WERI-Rb-1 (cell line): Measurements from ENCODE around the gene MAJIN.

ENCODE experiments used
- DNase-seq: peaks from one replicate; pipeline ENCODE4 v3.0.0-alpha.2; 2020
- H3K27ac ChIP-seq: fragments of 250-450 bp; sonication (Bioruptor Pico); 2 replicates; pipeline ENCODE4 v1.5.1; 2020; ENCODE audit warnings: mild to moderate bottlenecking, moderate library complexity
- H3K27me3 ChIP-seq: fragments of 250-450 bp; sonication (Bioruptor Pico); 2 replicates; pipeline ENCODE4 v1.5.1; 2021; ENCODE audit warnings: mild to moderate bottlenecking, low read depth, moderate library complexity; ENCODE audit not compliant: insufficient read depth, severe bottlenecking
- H3K36me3 ChIP-seq: fragments of 250-450 bp; sonication (Bioruptor Pico); 2 replicates; pipeline ENCODE4 v1.5.1; 2020; ENCODE audit warnings: mild to moderate bottlenecking, moderate library complexity
- H3K4me3 ChIP-seq: 2 replicates; pipeline ENCODE4 v1.5.1; 2011; ENCODE audit warnings: low read depth, mild to moderate bottlenecking, control low read depth, low read length
- H3K9me3 ChIP-seq: fragments of 250-450 bp; sonication (Bioruptor Pico); 2 replicates; pipeline ENCODE4 v1.5.1; 2021; ENCODE audit warnings: mild to moderate bottlenecking, moderate library complexity; ENCODE audit not compliant: severe bottlenecking
- TF ChIP-seq, protein P1 (sequence below): IDR thresholded peaks from 2 replicates; pipeline ENCODE4 v1.5.1; 2011; ENCODE audit warnings: low read depth, mild to moderate bottlenecking, control low read depth, inconsistent platforms, low read length

The MAJIN gene

DNA sequence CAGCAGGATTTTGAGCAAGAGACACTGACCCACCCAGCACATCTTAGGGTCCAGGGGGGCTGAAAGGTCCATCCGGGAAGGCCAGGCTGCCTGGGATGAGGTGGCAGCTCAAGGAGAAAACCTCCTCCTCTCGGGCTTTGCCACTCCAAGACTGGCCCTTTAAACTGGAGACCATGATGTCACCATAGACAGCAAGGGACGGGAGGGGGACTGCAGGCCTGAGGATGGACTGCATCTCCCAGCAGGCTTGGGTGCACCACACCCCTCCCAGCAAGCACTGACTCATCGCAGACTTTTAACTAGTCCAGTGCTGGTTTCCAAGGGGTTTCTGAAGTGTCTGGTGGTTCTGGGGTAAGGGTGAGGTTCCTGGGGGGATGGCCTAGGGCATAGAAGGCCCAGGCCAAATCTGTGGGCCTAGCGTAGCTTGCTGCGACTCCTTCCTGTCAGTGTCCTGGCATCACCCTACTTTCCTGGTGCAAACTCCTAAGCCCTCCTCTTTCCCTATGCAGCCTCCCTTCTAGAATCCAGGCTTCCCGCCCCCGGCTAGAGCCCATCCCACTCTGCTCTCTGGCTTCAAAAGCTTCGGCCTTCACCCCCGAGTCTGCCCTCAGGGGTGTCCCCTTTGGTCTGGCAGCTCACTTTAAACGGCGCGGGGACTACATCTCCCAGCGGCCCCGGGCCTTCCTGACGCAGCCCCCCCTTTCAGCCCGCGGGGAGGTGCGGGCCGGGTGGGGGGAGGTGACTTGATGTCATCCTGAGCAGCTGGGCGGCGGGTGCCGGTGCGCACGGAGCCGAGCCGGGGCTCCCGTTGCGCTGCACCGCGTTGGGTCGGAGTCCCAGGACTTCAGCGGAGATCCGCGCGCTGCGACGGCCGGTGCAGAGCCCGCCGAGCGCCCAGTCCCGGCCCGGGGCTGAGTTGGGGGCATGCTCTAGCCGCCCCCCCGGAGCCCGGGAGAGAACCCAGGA lies 47.7 kb downstream of the MAJIN start, which contains the start of gene PPP2R5B:
TSS of gene PPP2R5B (plus strand) at position 746 of the 966 bp plus-strand sequence. CDS start 1,046 bp downstream, outside the sequence.
- Histone ChIP-seq H3K27ac (peak within 1 kb of the TSS; percentile 85), H3K4me3 (peak within 1 kb of the TSS; percentile 71), H3K9me3 (no peaks in the 10 kb centered on the region), H3K36me3 (no peaks in the 10 kb centered on the region), H3K27me3 (no peaks in the 10 kb centered on the region)
- peak; percentile 92 for DNase-seq
- TF ChIP-seq, protein P1, sequence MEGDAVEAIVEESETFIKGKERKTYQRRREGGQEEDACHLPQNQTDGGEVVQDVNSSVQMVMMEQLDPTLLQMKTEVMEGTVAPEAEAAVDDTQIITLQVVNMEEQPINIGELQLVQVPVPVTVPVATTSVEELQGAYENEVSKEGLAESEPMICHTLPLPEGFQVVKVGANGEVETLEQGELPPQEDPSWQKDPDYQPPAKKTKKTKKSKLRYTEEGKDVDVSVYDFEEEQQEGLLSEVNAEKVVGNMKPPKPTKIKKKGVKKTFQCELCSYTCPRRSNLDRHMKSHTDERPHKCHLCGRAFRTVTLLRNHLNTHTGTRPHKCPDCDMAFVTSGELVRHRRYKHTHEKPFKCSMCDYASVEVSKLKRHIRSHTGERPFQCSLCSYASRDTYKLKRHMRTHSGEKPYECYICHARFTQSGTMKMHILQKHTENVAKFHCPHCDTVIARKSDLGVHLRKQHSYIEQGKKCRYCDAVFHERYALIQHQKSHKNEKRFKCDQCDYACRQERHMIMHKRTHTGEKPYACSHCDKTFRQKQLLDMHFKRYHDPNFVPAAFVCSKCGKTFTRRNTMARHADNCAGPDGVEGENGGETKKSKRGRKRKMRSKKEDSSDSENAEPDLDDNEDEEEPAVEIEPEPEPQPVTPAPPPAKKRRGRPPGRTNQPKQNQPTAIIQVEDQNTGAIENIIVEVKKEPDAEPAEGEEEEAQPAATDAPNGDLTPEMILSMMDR: no peak

DNA sequence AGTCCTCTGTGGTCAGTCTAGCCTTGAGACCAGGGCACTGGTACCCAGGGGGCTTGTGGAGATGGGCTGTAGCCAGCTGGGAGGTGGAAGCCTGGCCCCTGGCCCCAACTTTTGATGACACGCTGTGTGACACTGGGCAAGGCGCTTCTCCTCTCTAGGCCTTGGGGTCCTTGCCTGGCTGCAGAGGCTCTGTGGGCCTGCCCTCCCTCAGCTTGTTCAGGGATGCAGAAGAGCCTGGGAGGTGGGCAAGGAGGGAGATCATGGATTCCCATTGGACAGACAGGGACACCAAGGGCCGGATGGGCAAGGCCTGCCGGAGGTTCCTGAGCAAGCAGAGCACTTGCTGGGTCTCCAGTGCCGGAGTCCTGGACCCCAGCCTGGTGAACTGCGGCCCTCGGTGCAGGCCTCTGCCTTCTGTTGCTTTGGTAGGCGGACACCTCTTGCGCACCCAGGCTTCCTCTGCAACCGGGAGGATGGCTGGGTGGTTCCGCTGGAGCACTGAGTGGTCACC lies 48.7 kb downstream of the MAJIN start:
- no peak overlapping the region for H3K4me3 ChIP-seq
- H3K27ac ChIP-seq: 0 out of 2 replicates have a peak overlapping the region, but pooled peaks have one; percentile 3
- no peaks in the 10 kb centered on the region for H3K9me3 ChIP-seq
- no peaks in the 10 kb centered on the region for H3K36me3 ChIP-seq
- DNase-seq: no peak
- H3K27me3 ChIP-seq: no peaks in the 10 kb centered on the region
- TF ChIP-seq, protein P1: no peak

DNA sequence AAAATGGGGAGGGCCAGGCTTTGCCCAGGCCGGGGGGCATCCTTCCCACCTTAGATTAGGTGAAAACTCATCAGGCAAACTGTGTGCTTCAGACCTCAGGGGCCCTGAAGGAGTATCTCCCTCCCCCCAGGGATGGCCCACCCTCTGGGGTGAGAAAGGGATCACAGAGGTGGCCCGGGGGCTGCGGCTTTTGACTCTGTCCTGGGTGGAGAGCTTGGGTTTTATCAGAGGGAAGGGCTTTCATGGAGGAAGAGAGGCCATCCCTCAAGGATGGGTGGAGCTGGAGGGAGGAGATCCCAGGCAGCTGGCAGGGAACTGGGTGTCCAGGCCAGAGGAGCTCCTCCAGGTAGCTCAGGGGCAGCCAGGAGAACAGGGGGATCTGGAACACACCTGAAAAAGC lies 50.5 kb downstream of the MAJIN start:
- TF ChIP-seq, protein P1: no peak
- no peak overlapping the region for H3K27ac ChIP-seq
- H3K4me3 ChIP-seq: no peak overlapping the region
- no peaks in the 10 kb centered on the region for H3K27me3 ChIP-seq
- no peaks in the 10 kb centered on the region for H3K36me3 ChIP-seq
- no peaks in the 10 kb centered on the region for H3K9me3 ChIP-seq
- no peak for DNase-seq

DNA sequence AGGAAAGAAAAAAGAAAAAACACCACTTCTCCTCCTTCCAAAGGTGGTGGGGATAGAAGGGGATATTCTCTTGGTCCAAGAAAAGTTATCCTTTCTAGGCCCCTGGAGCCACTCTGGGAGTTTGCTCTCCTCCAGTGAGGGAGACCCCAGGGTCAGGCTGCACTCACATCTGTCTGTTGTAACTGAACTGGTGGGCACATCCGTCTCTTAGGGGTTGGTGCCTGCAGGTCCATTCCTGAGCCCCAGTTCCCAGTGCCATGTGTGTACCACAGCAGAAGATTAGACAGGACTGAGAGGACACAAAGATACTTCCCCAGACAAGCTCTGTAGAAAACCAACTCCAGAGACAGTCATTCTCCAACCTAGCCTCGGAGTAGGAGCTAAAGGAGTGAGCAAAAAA lies 51.8 kb downstream of the MAJIN start:
- Histone ChIP-seq H3K36me3 (no peaks in the 10 kb centered on the region), H3K27ac (peak overlapping the region; percentile 33), H3K9me3 (no peaks in the 10 kb centered on the region), H3K27me3 (no peaks in the 10 kb centered on the region), H3K4me3 (no peak overlapping the region)
- TF ChIP-seq, protein P1: no peak
- DNase-seq: no peak

DNA sequence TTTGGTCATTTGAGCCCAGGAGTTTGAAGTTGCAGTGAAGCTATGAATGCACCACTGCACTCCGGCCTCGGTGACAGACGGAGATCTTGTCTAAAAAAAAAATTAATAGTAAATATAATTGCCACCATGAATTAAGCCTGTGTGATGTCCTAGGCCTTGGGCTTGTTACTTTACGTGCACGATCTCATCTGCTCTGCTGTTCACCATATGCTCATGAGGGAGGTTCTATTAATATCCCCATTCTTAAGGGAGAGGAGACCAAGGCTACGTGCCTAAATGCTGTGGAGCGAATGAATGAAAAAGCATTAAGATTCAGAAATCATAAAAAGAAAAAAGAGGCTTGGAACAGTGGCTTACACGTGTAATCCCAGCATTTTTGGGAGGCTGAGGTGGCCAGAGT lies 52.3 kb downstream of the MAJIN start:
- DNase-seq: no peak
- TF ChIP-seq, protein P1: no peak
- Histone ChIP-seq H3K36me3 (no peaks in the 10 kb centered on the region), H3K27ac (peak overlapping the region; percentile 33), H3K9me3 (no peaks in the 10 kb centered on the region), H3K27me3 (no peaks in the 10 kb centered on the region), H3K4me3 (no peak overlapping the region)
